DOHH2 (cell line): Measurements from ENCODE around the gene LHX2.

Source experiments
- H3F3A ChIP-seq: fragments of 200-600 bp; sonication (generic), shearing (Covaris generic); 2 replicates; pipeline ENCODE4 v1.6.0; 2016; ENCODE audit warnings: antibody characterized with exemption, mild to moderate bottlenecking; ENCODE audit not compliant: control insufficient read depth, insufficient read depth
- H3K27ac ChIP-seq: fragments of 200-600 bp; sonication (generic); 2 replicates; pipeline ENCODE4 v1.5.1; 2014; ENCODE audit warnings: low read depth, mild to moderate bottlenecking, low read length, moderate library complexity
- H3K27me3 ChIP-seq: fragments of 200-600 bp; sonication (generic); 2 replicates; pipeline ENCODE4 v1.6.1; 2014; ENCODE audit warnings: mild to moderate bottlenecking, low read length, mixed read lengths; ENCODE audit not compliant: control insufficient read depth
- H3K36me3 ChIP-seq: fragments of 200-600 bp; sonication (generic); 2 replicates; pipeline ENCODE4 v1.6.1; 2014; ENCODE audit warnings: mild to moderate bottlenecking, low read length, moderate library complexity, mixed read lengths; ENCODE audit not compliant: control insufficient read depth
- H3K4me1 ChIP-seq: fragments of 200-600 bp; sonication (generic); 2 replicates; pipeline ENCODE4 v1.6.1; 2014; ENCODE audit warnings: mild to moderate bottlenecking, low read length, mixed read lengths; ENCODE audit not compliant: control insufficient read depth
- H3K4me2 ChIP-seq: fragments of 200-600 bp; sonication (generic); 2 replicates; pipeline ENCODE4 v1.6.0; 2014; ENCODE audit warnings: mild to moderate bottlenecking, low read length, moderate library complexity
- H3K4me3 ChIP-seq: fragments of 200-600 bp; sonication (generic); 2 replicates; pipeline ENCODE4 v1.5.1; 2014; ENCODE audit warnings: mild to moderate bottlenecking, low read length, mixed read lengths
- H3K79me2 ChIP-seq: fragments of 200-600 bp; sonication (generic); 2 replicates; pipeline ENCODE4 v1.6.1; 2014; ENCODE audit warnings: mild to moderate bottlenecking, low read length, mixed read lengths; ENCODE audit not compliant: control insufficient read depth
- H3K9me2 ChIP-seq: fragments of 200-600 bp; sonication (generic); replicated peaks from 2 replicates; pipeline ENCODE4 v1.6.1; 2014; ENCODE audit warnings: mild to moderate bottlenecking, low read length, mixed read lengths; ENCODE audit not compliant: control insufficient read depth
- H3K9me3 ChIP-seq: fragments of 200-600 bp; sonication (generic); 2 replicates; pipeline ENCODE4 v1.6.1; 2014; ENCODE audit warnings: antibody characterized with exemption, low read length, mixed read lengths; ENCODE audit not compliant: control insufficient read depth, insufficient read depth
- H4K20me1 ChIP-seq: fragments of 200-600 bp; sonication (generic); 2 replicates; pipeline ENCODE4 v1.6.0; 2014; ENCODE audit warnings: low read depth, mild to moderate bottlenecking, antibody characterized with exemption, low read length, moderate library complexity; ENCODE audit not compliant: control insufficient read depth, insufficient read depth
- CTCF ChIP-seq: fragments of 200-600 bp; sonication (generic); IDR thresholded peaks from one replicate; pipeline ENCODE4 v1.5.1; 2014; ENCODE audit warnings: antibody characterized with exemption, mild to moderate bottlenecking, low read depth, low read length; ENCODE audit not compliant: poor library complexity, severe bottlenecking
- EZH2phosphoT487 ChIP-seq: fragments of 200-600 bp; sonication (generic); IDR thresholded peaks from 2 replicates; pipeline ENCODE4 v1.6.1; 2017; ENCODE audit warnings: borderline replicate concordance, mild to moderate bottlenecking, antibody characterized with exemption, low read length, moderate library complexity, mixed read lengths

LHX2 gene

DNA sequence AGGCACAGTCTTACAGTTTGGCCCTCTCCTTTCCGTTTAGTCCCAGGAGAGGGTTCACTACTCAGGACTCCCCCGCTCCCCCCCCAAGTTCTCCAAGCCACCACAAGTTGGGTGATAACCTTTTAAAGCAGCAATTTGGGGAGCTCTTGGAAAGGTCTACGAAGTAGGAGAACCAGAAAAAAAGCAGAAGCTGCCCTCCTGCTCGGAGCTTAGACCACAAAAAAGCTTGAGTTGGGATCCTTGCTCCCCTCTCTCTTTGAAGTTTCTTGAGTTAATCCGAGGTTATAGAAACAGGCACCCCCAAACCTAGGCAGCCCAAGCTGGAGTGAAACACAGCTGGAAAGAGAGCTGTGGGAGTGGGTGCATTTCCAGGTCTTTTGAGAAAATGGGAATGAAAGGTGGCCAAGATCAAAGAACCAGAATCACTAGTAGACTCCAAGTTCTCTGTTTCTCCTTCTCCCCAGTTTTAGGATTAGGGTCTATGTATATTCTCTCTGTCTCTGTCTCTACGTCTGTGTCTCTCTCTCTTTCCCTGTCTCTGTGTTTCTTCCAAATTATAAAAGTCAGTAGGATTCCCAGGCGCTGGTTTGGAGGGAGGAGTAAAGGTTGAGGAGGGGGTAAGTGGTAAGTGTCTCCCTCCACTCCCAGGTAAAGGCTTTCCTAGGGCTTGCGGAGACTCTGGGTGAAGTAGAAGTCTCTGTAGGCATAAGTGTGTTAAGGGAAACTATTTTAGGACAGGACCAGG is 2.8 kb downstream of the LHX2 start:
- Histone ChIP-seq H3K27me3 (peaks cover 35% of the 10 kb centered on the region), H3K4me2 (no peak overlapping the region)

DNA sequence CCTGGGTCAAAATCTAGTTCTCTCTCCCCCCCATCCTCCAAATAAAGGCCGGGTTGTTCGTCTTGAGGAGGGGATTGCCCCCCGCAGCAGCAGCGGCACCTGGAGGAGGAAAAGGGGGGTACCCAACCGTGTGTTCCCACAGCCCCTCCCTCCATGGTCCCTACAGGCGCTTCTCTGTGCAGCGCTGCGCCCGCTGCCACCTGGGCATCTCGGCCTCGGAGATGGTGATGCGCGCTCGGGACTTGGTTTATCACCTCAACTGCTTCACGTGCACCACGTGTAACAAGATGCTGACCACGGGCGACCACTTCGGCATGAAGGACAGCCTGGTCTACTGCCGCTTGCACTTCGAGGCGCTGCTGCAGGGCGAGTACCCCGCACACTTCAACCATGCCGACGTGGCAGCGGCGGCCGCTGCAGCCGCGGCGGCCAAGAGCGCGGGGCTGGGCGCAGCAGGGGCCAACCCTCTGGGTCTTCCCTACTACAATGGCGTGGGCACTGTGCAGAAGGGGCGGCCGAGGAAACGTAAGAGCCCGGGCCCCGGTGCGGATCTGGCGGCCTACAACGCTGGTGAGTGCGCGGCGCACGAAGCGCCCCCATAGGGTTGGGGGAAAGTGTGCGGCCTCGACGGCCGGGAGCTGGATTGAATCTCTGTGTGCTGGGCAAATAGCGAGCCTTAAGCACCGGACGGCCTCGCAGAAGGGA is 3.5 kb downstream of the LHX2 start:
- TF ChIP-seq EZH2phosphoT487 (no peak), CTCF (no peak)
- H4K20me1 ChIP-seq: no peaks in the 10 kb centered on the region
- H3K4me3 ChIP-seq: no peak overlapping the region
- H3K79me2 ChIP-seq: no peaks in the 10 kb centered on the region
- no peaks in the 10 kb centered on the region for H3K4me1 ChIP-seq
- H3K27ac ChIP-seq: no peak overlapping the region
- no peaks in the 10 kb centered on the region for H3K9me3 ChIP-seq
- H3K27me3 ChIP-seq: peaks cover 35% of the 10 kb centered on the region
- no peaks in the 10 kb centered on the region for H3K9me2 ChIP-seq
- no peaks in the 10 kb centered on the region for H3F3A ChIP-seq
- H3K4me2 ChIP-seq: no peak overlapping the region
- H3K36me3 ChIP-seq: no peaks in the 10 kb centered on the region

More for the DNA sequence above, 2.8 kb downstream of the LHX2 start:
- no peak overlapping the region for H3K4me3 ChIP-seq
- H3K36me3 ChIP-seq: no peaks in the 10 kb centered on the region
- H3K27ac ChIP-seq: no peak overlapping the region
- H3K9me3 ChIP-seq: no peaks in the 10 kb centered on the region
- H4K20me1 ChIP-seq: no peaks in the 10 kb centered on the region
- no peaks in the 10 kb centered on the region for H3K79me2 ChIP-seq
- H3K9me2 ChIP-seq: no peaks in the 10 kb centered on the region
- H3K4me1 ChIP-seq: peaks cover 2% of the 10 kb centered on the region; the same call in 1 of the 2 replicates
- no peaks in the 10 kb centered on the region for H3F3A ChIP-seq
- TF ChIP-seq CTCF: no peak
- TF ChIP-seq EZH2phosphoT487: no peak

- Histone ChIP-seq H4K20me1 (no peaks in the 10 kb centered on the region), H3K9me2 (no peaks in the 10 kb centered on the region), H3K4me3 (no peak overlapping the region), H3K4me1 (no peaks in the 10 kb centered on the region), H3K9me3 (no peaks in the 10 kb centered on the region), H3K4me2 (no peak overlapping the region), H3K79me2 (no peaks in the 10 kb centered on the region), H3F3A (no peaks in the 10 kb centered on the region), H3K27me3 (peaks cover 35% of the 10 kb centered on the region), H3K27ac (no peak overlapping the region), H3K36me3 (no peaks in the 10 kb centered on the region)
- TF ChIP-seq EZH2phosphoT487 (no peak), CTCF (no peak)
These were observed 4.1 kb downstream of the LHX2 start for GRCh38 chr9:124015661-124016131.
